CD14-positive monocyte (primary cell): Measurements from ENCODE around the gene SCNN1B. TPM values are rescaled to one million over a fixed set of nuclear protein-coding genes. Genes with fewer than 3 reads are reported as not detected.

Experiments
- DNase-seq, 3 donors: peaks; one replicate each; pipeline ENCODE4 v3.0.0-alpha.2; 2011 to 2022
- H2AFZ ChIP-seq: 2 replicates; pipeline ENCODE4 v1.6.0; 2012; ENCODE audit warnings: mild to moderate bottlenecking, low read depth, low read length, inconsistent platforms; ENCODE audit not compliant: insufficient read depth, poor library complexity, severe bottlenecking
- H3K27ac ChIP-seq, 2 donors: 1 replicate in 1 of 2; 2 replicates in 1 of 2; pipeline ENCODE4 v1.5.1; 2012 to 2013; ENCODE audit warnings: low read length in 2 of 2, control low read depth in 1 of 2, inconsistent platforms in 1 of 2, low read depth in 1 of 2, mild to moderate bottlenecking in 1 of 2
- H3K27me3 ChIP-seq, 2 donors: one replicate each; pipeline versions ENCODE4 v1.6.0 to v1.6.1; 2011 to 2013; ENCODE audit warnings: low read length in 2 of 2; ENCODE audit not compliant: control insufficient read depth in 2 of 2, insufficient read depth in 2 of 2
- H3K36me3 ChIP-seq, 2 donors: replicated peaks in 1 of 2; 1 replicate in 1 of 2; 2 replicates in 1 of 2; pipeline versions ENCODE4 v1.5.1 to v1.6.1; 2012 to 2013; ENCODE audit warnings: low read length in 2 of 2, control low read depth in 1 of 2, inconsistent platforms in 1 of 2, mild to moderate bottlenecking in 1 of 2; ENCODE audit not compliant: insufficient read depth in 2 of 2, control insufficient read depth in 1 of 2
- H3K4me1 ChIP-seq, 2 donors: 1 replicate in 1 of 2; 2 replicates in 1 of 2; pipeline versions ENCODE4 v1.5.1 to v1.6.1; 2012 to 2013; ENCODE audit warnings: low read length in 2 of 2, control low read depth in 1 of 2, inconsistent platforms in 1 of 2, mild to moderate bottlenecking in 1 of 2, moderate library complexity in 1 of 2; ENCODE audit not compliant: insufficient read depth in 2 of 2, control insufficient read depth in 1 of 2
- H3K4me2 ChIP-seq: replicated peaks from 2 replicates; pipeline ENCODE3; 2012; ENCODE audit warnings: low read length, moderate library complexity, mild to moderate bottlenecking; ENCODE audit not compliant: poor library complexity, severe bottlenecking; ENCODE audit errors: extremely low read depth
- H3K4me3 ChIP-seq, 3 experiments: fragments of 200-600 bp in 1 of 3; sonication (generic) in 1 of 3; replicated peaks in 1 of 3; 1 replicate in 2 of 3; 2 replicates in 1 of 3; pipeline ENCODE4 v1.5.1; 2011 to 2013; ENCODE audit warnings: low read length in 3 of 3, mild to moderate bottlenecking in 3 of 3, control low read depth in 2 of 3, low read depth in 2 of 3, inconsistent platforms in 1 of 3, moderate library complexity in 1 of 3
- H3K79me2 ChIP-seq: 2 replicates; pipeline ENCODE4 v1.6.0; 2012; ENCODE audit warnings: mild to moderate bottlenecking, control low read depth, inconsistent platforms, low read length, moderate library complexity; ENCODE audit not compliant: insufficient read depth
- H3K9ac ChIP-seq: 2 replicates; pipeline ENCODE4 v1.6.0; 2017; ENCODE audit warnings: low read length, mild to moderate bottlenecking; ENCODE audit not compliant: insufficient read depth, poor library complexity, severe bottlenecking
- H3K9me3 ChIP-seq, 2 donors: replicated peaks in 1 of 2; 1 replicate in 1 of 2; 2 replicates in 1 of 2; pipeline versions ENCODE4 v1.5.1 to v1.6.1; 2012 to 2013; ENCODE audit warnings: low read length in 2 of 2, control low read depth in 1 of 2; ENCODE audit not compliant: control insufficient read depth in 1 of 2, insufficient read depth in 1 of 2
- H4K20me1 ChIP-seq: 2 replicates; pipeline ENCODE4 v1.6.0; 2012; ENCODE audit warnings: mild to moderate bottlenecking, low read length, control low read depth, moderate library complexity; ENCODE audit not compliant: insufficient read depth
- H3K27ac Mint-ChIP-seq, 7 donors: one replicate each; pipeline ENCODE4 v1.8.0; 2020; ENCODE audit warnings: mild to moderate bottlenecking in 7 of 7, mixed read lengths in 7 of 7, moderate library complexity in 6 of 7, inconsistent platforms in 2 of 7
- H3K27me3 Mint-ChIP-seq, 3 donors: one replicate each; pipeline ENCODE4 v1.8.0; 2021 to 2022; ENCODE audit warnings: low read depth in 3 of 3, mild to moderate bottlenecking in 3 of 3, mixed read lengths in 3 of 3, moderate library complexity in 3 of 3, inconsistent platforms in 1 of 3
- H3K36me3 Mint-ChIP-seq, 2 donors: one replicate each; pipeline ENCODE4 v1.8.0; 2020; ENCODE audit warnings: mixed read lengths in 2 of 2, inconsistent platforms in 1 of 2, mild to moderate bottlenecking in 1 of 2
- H3K4me1 Mint-ChIP-seq: one replicate; pipeline ENCODE4 v1.8.0; 2020; ENCODE audit warnings: mild to moderate bottlenecking, mixed read lengths
- H3K4me3 Mint-ChIP-seq, 2 donors: one replicate each; pipeline ENCODE4 v1.8.0; 2020; ENCODE audit warnings: mild to moderate bottlenecking in 2 of 2, mixed read lengths in 2 of 2, moderate library complexity in 1 of 2
- H3K9me3 Mint-ChIP-seq, 7 donors: one replicate each; pipeline ENCODE4 v1.8.0; 2020 to 2022; ENCODE audit warnings: mixed read lengths in 7 of 7, mild to moderate bottlenecking in 6 of 7, moderate library complexity in 6 of 7, inconsistent platforms in 2 of 7
- CTCF ChIP-seq: fragments of 200-600 bp; IDR thresholded peaks from one replicate; pipeline ENCODE4 v1.8.0; 2022; ENCODE audit warnings: antibody characterized with exemption, mild to moderate bottlenecking
- WGBS: methylation state at CpG from one replicate; pipeline ENCODE4 v1.1.5; 2013; ENCODE audit warnings: missing lambda C conversion rate; ENCODE audit not compliant: insufficient coverage; 5-methylcytosine and 5-hydroxymethylcytosine counted together
- intact Hi-C, 2 donors: fragments of 100-400 bp; cut with micrococcal nuclease; formaldehyde crosslinking; loops; one replicate each; pipeline versions ENCODE4 v1.15.0 to v1.15.1; 2023
- polyA plus RNA-seq, 3 donors: library from polyadenylated mRNA; depleted of rRNA in 1 of 3; unstranded in 2 of 3; stranded (reverse) in 1 of 3; fragments of 300-500 nt in 2 of 3; fragments of >200 nt in 1 of 3; fragmentation: Illumina TruSeq in 2 of 3; gene quantifications; 1 replicate in 2 of 3; 2 replicates in 1 of 3; pipeline ENCODE4 v1.2.3, GENCODE V29; 2012 to 2021

Gene SCNN1B
- polyA plus RNA-seq, 3 donors = not detected

- 66% methylated on average over 2 of the region's 2 CpGs for WGBS
Measured at GRCh38 chr16:23428351-23428750, 126.2 kb downstream of the SCNN1B start.

More at GRCh38 chr16:23428351-23428750, 126.2 kb downstream of the SCNN1B start:
- Histone ChIP-seq H3K9ac (no peak overlapping the region), H2AFZ (no peak overlapping the region), H3K79me2 (no peaks in the 10 kb centered on the region), H4K20me1 (no peaks in the 10 kb centered on the region), H3K9me3 (no peaks in the 10 kb centered on the region), H3K4me2 (no peak overlapping the region), H3K27me3 (no peaks in the 10 kb centered on the region), H3K4me1 (no peaks in the 10 kb centered on the region), H3K36me3 (peaks cover 30 to 72% of the 10 kb centered on the region in 2 donors), H3K27ac (no peak overlapping the region), H3K4me3 (no peak overlapping the region)
- TF ChIP-seq CTCF = no peak
- H3K9me3 Mint-ChIP-seq = no peaks in the 10 kb centered on the region
- H3K4me1 Mint-ChIP-seq = no peaks in the 10 kb centered on the region
- peaks cover 55 to 74% of the 10 kb centered on the region in 2 donors for H3K36me3 Mint-ChIP-seq
- DNase-seq = no peak
- intact Hi-C loops = no loop called here
- no peak overlapping the region for H3K4me3 Mint-ChIP-seq
- no peaks in the 10 kb centered on the region for H3K27me3 Mint-ChIP-seq
- H3K27ac Mint-ChIP-seq = no peak overlapping the region

Other genes starting within 250 kb of the SCNN1B start
- 1 to 10 TPM in 1 of 3 donors, under 1 TPM in 2; 0.15 to 4.1 (median 0.36) TPM for gene USP31, start 152.8 kb upstream of the SCNN1B start, polyA plus RNA-seq
- not detected for gene SCNN1G, start 119.6 kb upstream of the SCNN1B start, polyA plus RNA-seq
- gene COG7, start 150.9 kb downstream of the SCNN1B start, polyA plus RNA-seq = 10 to 100 TPM in 1 of 3 donors, 1 to 10 TPM in 2; 6.6 to 28.8 (median 8.0) TPM
- 10 to 100 TPM; 37.5 to 55.4 (median 49.5) TPM for gene GGA2, start 208.2 kb downstream of the SCNN1B start, polyA plus RNA-seq